HEK293 (cell line): ENCODE results near the gene RBBP8NL.
A peak's percentile ranks its signal among the peaks of the same experiment; 100 is the strongest.

Source experiments
- CTCF ChIA-PET: fragments of 350-600 bp; formaldehyde crosslinking; extraction: SDS; loops from one replicate; lab custom pipeline; 2021; ENCODE audit warnings: antibody characterized with exemption; lab: Yijun Ruan, JAX
- POLR2A ChIA-PET: fragments of 300-600 bp; formaldehyde crosslinking; extraction: SDS; loops from one replicate; lab custom pipeline; 2020; ENCODE audit warnings: antibody characterized with exemption, inconsistent platforms; lab: Yijun Ruan, JAX
- H3K27ac ChIP-seq: fragments of 200-500 bp; sonication (Bioruptor generic); 2 replicates; pipeline ENCODE4 v1.5.1; 2014; ENCODE audit warnings: low read depth, low read length, control low read depth, inconsistent platforms; ENCODE audit errors: extremely low read depth
- H3K36me3 ChIP-seq, 2 experiments: fragments of 200-500 bp in 1 of 2; sonication (Bioruptor generic) in 1 of 2; 1 replicate in 1 of 2; 2 replicates in 1 of 2; pipeline ENCODE4 v1.5.1; 2014 to 2017; ENCODE audit warnings: inconsistent platforms in 2 of 2, low read length in 2 of 2; ENCODE audit not compliant: control insufficient read depth in 2 of 2, insufficient read depth in 1 of 2
- H3K4me1 ChIP-seq: fragments of 200-500 bp; sonication (Bioruptor generic); 2 replicates; pipeline ENCODE4 v1.5.1; 2014; ENCODE audit warnings: mild to moderate bottlenecking, low read length, inconsistent platforms; ENCODE audit not compliant: control insufficient read depth, insufficient read depth
- H3K4me3 ChIP-seq: 2 replicates; pipeline ENCODE4 v1.5.1; 2011; ENCODE audit warnings: low read depth, mild to moderate bottlenecking, control low read depth, low read length, moderate library complexity
- H3K9me3 ChIP-seq: fragments of 200-500 bp; sonication (Bioruptor generic); 2 replicates; pipeline ENCODE4 v1.5.1; 2014; ENCODE audit warnings: low read depth, low read length, inconsistent platforms; ENCODE audit not compliant: control insufficient read depth, insufficient read depth
- GFI1B ChIP-seq: fragments of 450-650 bp; formaldehyde crosslinking; IDR thresholded peaks from 2 replicates; pipeline ENCODE4 v1.5.1; 2016; ENCODE audit warnings: missing biosample characterization, missing genetic modification characterization
- HOXD13 ChIP-seq: sonication (generic); formaldehyde crosslinking; IDR thresholded peaks from 2 replicates; pipeline ENCODE4 v1.8.0; 2022; ENCODE audit warnings: missing genetic modification reagents, borderline replicate concordance
- OSR2 ChIP-seq: fragments of 450-650 bp; formaldehyde crosslinking; IDR thresholded peaks from 2 replicates; pipeline ENCODE4 v1.5.1; 2016; ENCODE audit warnings: missing biosample characterization, missing genetic modification characterization
- WT1 ChIP-seq: fragments of 450-650 bp; formaldehyde crosslinking; IDR thresholded peaks from 2 replicates; pipeline ENCODE4 v1.5.1; 2016; ENCODE audit warnings: missing biosample characterization, missing genetic modification characterization
- ZBTB17 ChIP-seq: fragments of 450-650 bp; formaldehyde crosslinking; IDR thresholded peaks from 2 replicates; pipeline ENCODE4 v1.5.1; 2016; ENCODE audit warnings: missing biosample characterization, missing genetic modification characterization
- ZIC2 ChIP-seq: fragments of 450-650 bp; formaldehyde crosslinking; IDR thresholded peaks from 2 replicates; pipeline ENCODE4 v1.5.1; 2016; ENCODE audit warnings: missing biosample characterization, missing genetic modification characterization
- ZNF175 ChIP-seq: fragments of 450-650 bp; formaldehyde crosslinking; IDR thresholded peaks from 2 replicates; pipeline ENCODE4 v1.5.1; 2016; ENCODE audit warnings: missing biosample characterization, missing genetic modification characterization
- ZNF184 ChIP-seq: fragments of 450-650 bp; IDR thresholded peaks from 2 replicates; pipeline ENCODE4 v1.5.1; 2018; ENCODE audit warnings: missing biosample characterization, mild to moderate bottlenecking, missing genetic modification characterization
- ZNF211 ChIP-seq: fragments of 450-650 bp; formaldehyde crosslinking; IDR thresholded peaks from 2 replicates; pipeline ENCODE4 v1.5.1; 2016; ENCODE audit warnings: low read depth, missing biosample characterization, missing genetic modification characterization
- ZNF350 ChIP-seq: fragments of 450-650 bp; formaldehyde crosslinking; IDR thresholded peaks from 2 replicates; pipeline ENCODE4 v1.5.0; 2017; ENCODE audit warnings: missing biosample characterization, mild to moderate bottlenecking, missing genetic modification characterization
- ZNF354C ChIP-seq: fragments of 450-650 bp; formaldehyde crosslinking; IDR thresholded peaks from 2 replicates; pipeline ENCODE4 v1.5.1; 2016; ENCODE audit warnings: missing biosample characterization, missing genetic modification characterization, low read depth, borderline replicate concordance
- ZNF473 ChIP-seq: fragments of 450-650 bp; formaldehyde crosslinking; IDR thresholded peaks from 2 replicates; pipeline ENCODE4 v1.5.1; 2017; ENCODE audit warnings: missing biosample characterization, missing genetic modification characterization
- ZNF521 ChIP-seq: fragments of 450-650 bp; formaldehyde crosslinking; IDR thresholded peaks from 2 replicates; pipeline ENCODE4 v1.5.1; 2017; ENCODE audit warnings: missing biosample characterization, mild to moderate bottlenecking, missing genetic modification characterization
- ZNF558 ChIP-seq: fragments of 450-650 bp; formaldehyde crosslinking; IDR thresholded peaks from 2 replicates; pipeline ENCODE4 v1.5.1; 2016; ENCODE audit warnings: missing biosample characterization, missing genetic modification characterization
- ZNF621 ChIP-seq: fragments of 450-650 bp; formaldehyde crosslinking; IDR thresholded peaks from 2 replicates; pipeline ENCODE4 v1.5.1; 2017; ENCODE audit warnings: missing biosample characterization, missing genetic modification characterization
- ZSCAN18 ChIP-seq: fragments of 450-650 bp; formaldehyde crosslinking; IDR thresholded peaks from 2 replicates; pipeline ENCODE4 v1.5.1; 2016; ENCODE audit warnings: missing biosample characterization, missing genetic modification characterization
- TF ChIP-seq, protein P1 (sequence below): fragments of 450-650 bp; formaldehyde crosslinking; IDR thresholded peaks from 2 replicates; pipeline ENCODE4 v1.5.1; 2016; ENCODE audit warnings: missing biosample characterization, missing genetic modification characterization
- TF ChIP-seq, protein P2 (sequence below): fragments of 450-650 bp; IDR thresholded peaks from 2 replicates; pipeline ENCODE4 v1.5.1; 2018; ENCODE audit warnings: missing biosample characterization, missing genetic modification characterization
- TF ChIP-seq, protein P3 (sequence below): fragments of 450-650 bp; formaldehyde crosslinking; IDR thresholded peaks from 2 replicates; pipeline ENCODE4 v1.5.1; 2016; ENCODE audit warnings: missing biosample characterization, missing genetic modification characterization

RBBP8NL gene

DNA sequence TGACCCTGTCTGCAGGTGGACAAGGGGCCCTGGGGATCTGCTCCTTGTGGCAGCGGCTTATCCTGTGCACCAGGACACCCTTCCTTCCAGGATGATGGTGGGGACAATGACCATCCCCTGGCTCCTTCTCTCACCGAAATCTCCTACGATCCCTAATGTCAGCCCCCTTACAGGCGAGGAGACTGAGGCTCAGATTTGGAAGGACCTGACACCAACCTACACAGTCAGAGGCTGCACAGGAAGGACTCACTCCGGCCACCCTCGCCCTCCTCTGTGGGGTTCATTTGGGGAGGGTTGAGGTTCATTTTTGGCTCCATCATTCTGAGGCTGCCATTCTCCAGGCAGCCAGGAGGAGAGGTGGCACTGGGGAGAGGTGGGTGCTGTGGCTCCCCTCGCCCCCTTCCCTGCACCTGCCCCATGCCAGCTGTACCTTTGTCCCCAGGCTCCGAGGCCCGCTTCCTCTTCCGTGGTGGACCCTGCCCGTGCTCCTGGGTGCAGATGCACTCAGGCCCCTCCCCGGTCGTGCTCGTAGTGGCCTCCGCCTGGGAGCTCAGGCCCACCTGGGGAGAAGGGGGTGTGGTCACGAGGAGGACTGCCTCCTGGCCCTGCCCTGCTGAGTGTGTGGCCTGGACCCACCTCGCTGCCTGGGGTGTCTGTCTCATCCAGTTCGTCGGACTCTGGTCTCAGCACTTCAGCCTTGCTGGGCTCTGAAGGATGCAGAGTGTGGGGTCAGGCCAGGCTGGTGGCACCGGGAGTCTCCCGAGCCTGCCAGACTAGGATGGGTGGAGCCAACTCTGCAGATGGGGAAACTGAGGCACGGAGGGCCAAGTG is 14.9 kb downstream of the RBBP8NL start (continued):
- TF ChIP-seq, protein P1, sequence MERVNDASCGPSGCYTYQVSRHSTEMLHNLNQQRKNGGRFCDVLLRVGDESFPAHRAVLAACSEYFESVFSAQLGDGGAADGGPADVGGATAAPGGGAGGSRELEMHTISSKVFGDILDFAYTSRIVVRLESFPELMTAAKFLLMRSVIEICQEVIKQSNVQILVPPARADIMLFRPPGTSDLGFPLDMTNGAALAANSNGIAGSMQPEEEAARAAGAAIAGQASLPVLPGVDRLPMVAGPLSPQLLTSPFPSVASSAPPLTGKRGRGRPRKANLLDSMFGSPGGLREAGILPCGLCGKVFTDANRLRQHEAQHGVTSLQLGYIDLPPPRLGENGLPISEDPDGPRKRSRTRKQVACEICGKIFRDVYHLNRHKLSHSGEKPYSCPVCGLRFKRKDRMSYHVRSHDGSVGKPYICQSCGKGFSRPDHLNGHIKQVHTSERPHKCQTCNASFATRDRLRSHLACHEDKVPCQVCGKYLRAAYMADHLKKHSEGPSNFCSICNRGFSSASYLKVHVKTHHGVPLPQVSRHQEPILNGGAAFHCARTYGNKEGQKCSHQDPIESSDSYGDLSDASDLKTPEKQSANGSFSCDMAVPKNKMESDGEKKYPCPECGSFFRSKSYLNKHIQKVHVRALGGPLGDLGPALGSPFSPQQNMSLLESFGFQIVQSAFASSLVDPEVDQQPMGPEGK: peak; percentile 20; the same call in 1 of the 2 replicates
- TF ChIP-seq ZBTB17 (tag by site-specific recombination) (peak; percentile 69), ZIC2 (tag by site-specific recombination) (peak; percentile 71)

DNA sequence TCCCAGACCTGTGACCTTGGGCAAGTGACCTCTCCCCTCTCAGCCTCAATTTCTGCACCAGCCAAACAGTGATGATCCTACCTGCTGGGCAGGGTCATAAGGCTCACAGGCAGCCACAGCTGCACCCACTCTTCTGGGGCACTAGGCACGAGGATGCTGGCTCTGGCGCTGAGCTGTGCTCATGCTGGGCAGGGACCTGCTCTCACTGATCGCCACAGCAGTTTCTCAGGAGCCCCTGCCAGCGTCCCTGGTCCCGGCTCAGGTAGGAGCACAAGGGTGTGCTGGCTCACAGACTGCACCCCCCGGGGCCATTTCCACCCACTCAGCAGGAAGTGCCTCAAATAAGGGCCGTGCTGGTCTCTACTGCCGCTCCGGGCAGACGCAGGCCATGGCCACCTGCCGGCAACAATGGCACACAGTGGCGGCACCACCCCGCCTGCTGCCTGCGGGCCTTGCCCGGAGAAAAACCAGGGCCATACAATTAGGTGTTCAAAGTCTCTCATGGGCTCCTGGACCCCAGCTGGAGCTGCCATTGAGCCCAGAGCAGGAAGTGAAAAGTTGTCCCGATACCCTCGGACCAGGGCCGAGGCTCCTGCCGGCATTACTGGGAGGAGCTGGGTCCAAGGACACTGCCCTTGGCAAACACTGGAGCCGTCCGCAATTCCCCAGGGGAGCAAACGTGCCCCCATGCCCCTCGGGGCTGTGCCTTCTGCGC is 15.7 kb downstream of the RBBP8NL start:
- no peak for TF ChIP-seq WT1 (tag by site-specific recombination)
- TF ChIP-seq ZIC2 (tag by site-specific recombination): peak; percentile 96
- no peaks in the 10 kb centered on the region for H3K36me3 ChIP-seq
- H3K4me3 ChIP-seq: no peak overlapping the region
- peaks cover 4% of the 10 kb centered on the region; the same call in 1 of the 2 replicates for H3K4me1 ChIP-seq
- H3K9me3 ChIP-seq: no peaks in the 10 kb centered on the region
- no peak overlapping the region for H3K27ac ChIP-seq
- ChIA-PET POLR2A (no interaction called here), CTCF (interaction anchor here (0.9 to 3.1 kb wide), 7 partner anchors 11 to 380 kb away, joined by 3 to 18 read pairs (median 5); no protein-coding TSS in a partner anchor)

DNA sequence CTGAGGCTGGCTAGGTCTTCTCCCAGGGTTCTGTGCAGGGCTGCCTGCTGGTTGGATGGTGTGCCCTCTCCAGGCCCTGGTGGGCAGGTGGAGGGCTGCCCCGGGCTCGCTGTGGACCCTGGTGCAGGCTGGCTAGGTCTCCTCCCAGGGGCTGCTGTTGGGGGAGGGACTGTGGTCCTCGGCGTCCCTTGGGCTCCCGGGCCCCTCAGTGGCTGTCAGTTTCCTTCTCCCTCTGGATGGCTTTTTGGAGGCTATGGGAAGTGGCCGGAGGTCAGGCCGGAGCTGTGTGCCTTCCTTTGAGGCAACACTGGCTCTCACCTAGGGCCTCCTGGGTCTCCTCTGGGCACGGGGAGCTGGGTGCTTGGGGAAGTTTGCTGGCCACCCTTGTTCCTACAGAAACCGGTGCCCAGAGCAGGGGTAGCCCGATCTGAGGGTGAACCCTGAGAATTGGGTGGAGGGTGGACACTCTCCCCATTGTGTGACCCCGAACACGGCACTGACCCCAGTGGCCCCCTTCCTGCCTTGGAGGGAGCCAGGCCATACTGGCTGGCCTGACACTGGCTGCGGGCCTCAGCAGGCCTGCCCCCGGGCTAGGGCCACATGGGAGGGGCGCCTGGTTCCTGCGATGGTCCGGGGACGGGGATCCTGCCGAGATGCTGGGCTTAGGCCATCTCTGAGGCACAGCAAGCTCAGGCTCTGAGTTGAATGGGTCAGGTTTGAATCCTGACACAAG is 16.4 kb downstream of the RBBP8NL start:
- Histone ChIP-seq H3K36me3 (no peaks in the 10 kb centered on the region), H3K4me1 (peaks cover 6% of the 10 kb centered on the region; the same call in 1 of the 2 replicates), H3K9me3 (no peaks in the 10 kb centered on the region), H3K4me3 (no peak overlapping the region), H3K27ac (no peak overlapping the region)
- ChIA-PET POLR2A (interaction anchor here (1.2 kb wide), 1 partner anchor 24 kb away, joined by 6 read pairs; the partner anchor contains the start of gene RPS21), CTCF (interaction anchor here (0.7 to 3.1 kb wide), 13 partner anchors 8 to 380 kb away, joined by 3 to 18 read pairs (median 5); no protein-coding TSS in a partner anchor)
- TF ChIP-seq GFI1B: no peak
- TF ChIP-seq ZNF350 (tag by site-specific recombination): no peak
- TF ChIP-seq ZNF354C (tag by site-specific recombination): no peak
- TF ChIP-seq HOXD13: no peak
- TF ChIP-seq ZNF184 (tag by site-specific recombination): no peak
- TF ChIP-seq ZNF175 (tag by site-specific recombination): no peak
- no peak for TF ChIP-seq ZNF621 (tag by site-specific recombination)
- TF ChIP-seq ZNF211: no peak
- no peak for TF ChIP-seq ZSCAN18
- TF ChIP-seq, protein P2, sequence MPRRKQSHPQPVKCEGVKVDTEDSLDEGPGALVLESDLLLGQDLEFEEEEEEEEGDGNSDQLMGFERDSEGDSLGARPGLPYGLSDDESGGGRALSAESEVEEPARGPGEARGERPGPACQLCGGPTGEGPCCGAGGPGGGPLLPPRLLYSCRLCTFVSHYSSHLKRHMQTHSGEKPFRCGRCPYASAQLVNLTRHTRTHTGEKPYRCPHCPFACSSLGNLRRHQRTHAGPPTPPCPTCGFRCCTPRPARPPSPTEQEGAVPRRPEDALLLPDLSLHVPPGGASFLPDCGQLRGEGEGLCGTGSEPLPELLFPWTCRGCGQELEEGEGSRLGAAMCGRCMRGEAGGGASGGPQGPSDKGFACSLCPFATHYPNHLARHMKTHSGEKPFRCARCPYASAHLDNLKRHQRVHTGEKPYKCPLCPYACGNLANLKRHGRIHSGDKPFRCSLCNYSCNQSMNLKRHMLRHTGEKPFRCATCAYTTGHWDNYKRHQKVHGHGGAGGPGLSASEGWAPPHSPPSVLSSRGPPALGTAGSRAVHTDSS (tag by site-specific recombination): no peak
- TF ChIP-seq ZNF558 (tag by site-specific recombination): no peak
- TF ChIP-seq OSR2 (tag by site-specific recombination): no peak
- no peak for TF ChIP-seq ZNF473 (tag by site-specific recombination)
- TF ChIP-seq ZNF521: no peak
- TF ChIP-seq, protein P3, sequence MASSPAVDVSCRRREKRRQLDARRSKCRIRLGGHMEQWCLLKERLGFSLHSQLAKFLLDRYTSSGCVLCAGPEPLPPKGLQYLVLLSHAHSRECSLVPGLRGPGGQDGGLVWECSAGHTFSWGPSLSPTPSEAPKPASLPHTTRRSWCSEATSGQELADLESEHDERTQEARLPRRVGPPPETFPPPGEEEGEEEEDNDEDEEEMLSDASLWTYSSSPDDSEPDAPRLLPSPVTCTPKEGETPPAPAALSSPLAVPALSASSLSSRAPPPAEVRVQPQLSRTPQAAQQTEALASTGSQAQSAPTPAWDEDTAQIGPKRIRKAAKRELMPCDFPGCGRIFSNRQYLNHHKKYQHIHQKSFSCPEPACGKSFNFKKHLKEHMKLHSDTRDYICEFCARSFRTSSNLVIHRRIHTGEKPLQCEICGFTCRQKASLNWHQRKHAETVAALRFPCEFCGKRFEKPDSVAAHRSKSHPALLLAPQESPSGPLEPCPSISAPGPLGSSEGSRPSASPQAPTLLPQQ (tag by site-specific recombination): no peak
